Measurements from ENCODE around the gene PEX1. TPM values are rescaled to one million over a fixed set of nuclear protein-coding genes. Genes with fewer than 3 reads are reported as not detected.
A peak's percentile ranks its signal among the peaks of the same experiment; 100 is the strongest.

Gene PEX1
- polyA plus RNA-seq, 3 donors, result 2.8 to 10.8 (median 2.9) TPM

DNA sequence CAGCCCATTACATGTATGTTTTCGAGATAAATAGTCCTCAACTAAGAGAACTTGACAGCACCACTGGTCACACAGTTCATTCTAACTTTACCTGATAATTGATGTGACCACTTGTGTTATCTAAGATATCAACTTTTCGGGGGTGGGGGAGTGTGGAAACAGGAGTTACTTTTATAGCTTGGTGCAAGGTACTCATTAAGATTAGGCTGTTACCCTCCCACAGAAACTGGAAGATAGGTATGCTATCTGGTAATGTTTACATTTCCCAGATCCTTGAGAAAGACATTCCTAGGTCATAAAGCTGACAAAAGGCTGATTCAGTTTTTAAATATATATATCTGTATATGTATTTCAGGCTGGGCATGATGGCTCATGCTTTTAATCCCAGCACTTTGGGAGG lies 61.6 kb downstream of the PEX1 start:
- Histone ChIP-seq H3K4me3 (replicated peaks in 1 of 3; ENCODE audit: low read depth in 2 of 3, low read length in 3 of 3) (no peak overlapping the region), H3K9ac (ENCODE audit: insufficient read depth, low read length, poor library complexity, severe bottlenecking) (no peak overlapping the region), H3K79me2 (ENCODE audit: insufficient read depth, low read length) (no peaks in the 10 kb centered on the region), H3K27me3 (ENCODE audit: control insufficient read depth in 2 of 2, insufficient read depth in 2 of 2, low read length in 2 of 2) (no peaks in the 10 kb centered on the region), H2AFZ (ENCODE audit: insufficient read depth, low read depth, low read length, poor library complexity, severe bottlenecking) (no peak overlapping the region), H4K20me1 (ENCODE audit: insufficient read depth, low read length) (no peaks in the 10 kb centered on the region), H3K4me2 (replicated peaks; ENCODE audit: extremely low read depth, low read length, poor library complexity, severe bottlenecking) (no peak overlapping the region), H3K27ac (ENCODE audit: low read depth in 1 of 2, low read length in 2 of 2) (no peak overlapping the region), H3K9me3 (replicated peaks in 1 of 2; ENCODE audit: control insufficient read depth in 1 of 2, insufficient read depth in 1 of 2, low read length in 2 of 2) (peaks cover 0 to 9% of the 10 kb centered on the region in 2 donors), H3K4me1 (ENCODE audit: control insufficient read depth in 1 of 2, insufficient read depth in 2 of 2, low read length in 2 of 2) (no peaks in the 10 kb centered on the region), H3K36me3 (replicated peaks in 1 of 2; ENCODE audit: control insufficient read depth in 1 of 2, insufficient read depth in 2 of 2, low read length in 2 of 2) (peaks cover 0 to 32% of the 10 kb centered on the region in 2 donors)
- TF ChIP-seq, protein P1, sequence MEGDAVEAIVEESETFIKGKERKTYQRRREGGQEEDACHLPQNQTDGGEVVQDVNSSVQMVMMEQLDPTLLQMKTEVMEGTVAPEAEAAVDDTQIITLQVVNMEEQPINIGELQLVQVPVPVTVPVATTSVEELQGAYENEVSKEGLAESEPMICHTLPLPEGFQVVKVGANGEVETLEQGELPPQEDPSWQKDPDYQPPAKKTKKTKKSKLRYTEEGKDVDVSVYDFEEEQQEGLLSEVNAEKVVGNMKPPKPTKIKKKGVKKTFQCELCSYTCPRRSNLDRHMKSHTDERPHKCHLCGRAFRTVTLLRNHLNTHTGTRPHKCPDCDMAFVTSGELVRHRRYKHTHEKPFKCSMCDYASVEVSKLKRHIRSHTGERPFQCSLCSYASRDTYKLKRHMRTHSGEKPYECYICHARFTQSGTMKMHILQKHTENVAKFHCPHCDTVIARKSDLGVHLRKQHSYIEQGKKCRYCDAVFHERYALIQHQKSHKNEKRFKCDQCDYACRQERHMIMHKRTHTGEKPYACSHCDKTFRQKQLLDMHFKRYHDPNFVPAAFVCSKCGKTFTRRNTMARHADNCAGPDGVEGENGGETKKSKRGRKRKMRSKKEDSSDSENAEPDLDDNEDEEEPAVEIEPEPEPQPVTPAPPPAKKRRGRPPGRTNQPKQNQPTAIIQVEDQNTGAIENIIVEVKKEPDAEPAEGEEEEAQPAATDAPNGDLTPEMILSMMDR (IDR thresholded peaks at IDR 0.05), result no peak
- no peak for DNase-seq
- Mint-ChIP-seq H3K27ac (no peak overlapping the region), H3K4me1 (no peaks in the 10 kb centered on the region), H3K4me3 (no peak overlapping the region), H3K9me3 (peaks cover 10 to 17% (median 14%) of the 10 kb centered on the region in 7 donors), H3K36me3 (peaks cover 28 to 52% of the 10 kb centered on the region in 2 donors), H3K27me3 (ENCODE audit: low read depth in 3 of 3) (no peaks in the 10 kb centered on the region)
- no CpG with 5 or more reads among the region's 2 CpGs for WGBS (ENCODE audit: insufficient coverage)
- intact Hi-C loops (cut with micrococcal nuclease), result no loop called here

DNA sequence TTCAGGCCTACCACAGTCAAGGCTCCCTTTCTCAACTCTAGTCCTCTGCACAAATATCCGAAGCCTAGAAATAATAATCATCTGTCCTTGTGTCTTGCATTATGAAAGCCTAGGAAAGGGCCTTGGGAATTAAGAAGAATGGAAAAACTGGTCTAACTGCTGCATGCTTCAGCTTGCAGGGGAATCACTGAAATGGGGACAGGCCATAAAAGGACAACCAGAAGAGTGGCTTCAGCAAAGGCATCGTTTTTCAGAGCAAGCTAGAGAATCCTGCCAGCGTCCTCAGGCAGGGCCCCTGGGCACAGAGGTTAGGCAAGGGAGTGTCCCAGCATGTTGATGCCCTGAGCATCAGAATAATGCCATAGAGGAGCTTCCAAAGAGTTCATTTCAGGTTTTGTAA lies 63.8 kb downstream of the PEX1 start:
- no peak overlapping the region for H3K27ac ChIP-seq (ENCODE audit: low read depth in 1 of 2, low read length in 2 of 2)
- Mint-ChIP-seq H3K4me3 (no peak overlapping the region), H3K27me3 (ENCODE audit: low read depth in 3 of 3) (no peaks in the 10 kb centered on the region), H3K9me3 (peaks cover 10 to 14% (median 13%) of the 10 kb centered on the region in 7 donors), H3K36me3 (peaks cover 20 to 41% of the 10 kb centered on the region in 2 donors), H3K27ac (peak overlapping the region in 1 of 7 donors; percentile 41), H3K4me1 (no peaks in the 10 kb centered on the region)
- no peak overlapping the region for H3K4me2 ChIP-seq (replicated peaks; ENCODE audit: extremely low read depth, low read length, poor library complexity, severe bottlenecking)
- H3K9ac ChIP-seq (ENCODE audit: insufficient read depth, low read length, poor library complexity, severe bottlenecking), result no peak overlapping the region
- WGBS (ENCODE audit: insufficient coverage), result 94% methylated on average over 2 of the region's 3 CpGs
- H3K27me3 ChIP-seq (ENCODE audit: control insufficient read depth in 2 of 2, insufficient read depth in 2 of 2, low read length in 2 of 2), result no peaks in the 10 kb centered on the region
- H3K36me3 ChIP-seq (replicated peaks in 1 of 2; ENCODE audit: control insufficient read depth in 1 of 2, insufficient read depth in 2 of 2, low read length in 2 of 2), result peaks cover 0 to 33% of the 10 kb centered on the region in 2 donors
- H4K20me1 ChIP-seq (ENCODE audit: insufficient read depth, low read length), result no peaks in the 10 kb centered on the region
- H3K9me3 ChIP-seq (replicated peaks in 1 of 2; ENCODE audit: control insufficient read depth in 1 of 2, insufficient read depth in 1 of 2, low read length in 2 of 2), result peaks cover 0 to 9% of the 10 kb centered on the region in 2 donors
- TF ChIP-seq, protein P1 (IDR thresholded peaks at IDR 0.05), result no peak
- no peak for DNase-seq
- intact Hi-C loops (cut with micrococcal nuclease), result no loop called here
- H3K4me1 ChIP-seq (ENCODE audit: control insufficient read depth in 1 of 2, insufficient read depth in 2 of 2, low read length in 2 of 2), result no peaks in the 10 kb centered on the region
- no peaks in the 10 kb centered on the region for H3K79me2 ChIP-seq (ENCODE audit: insufficient read depth, low read length)
- H3K4me3 ChIP-seq (replicated peaks in 1 of 3; ENCODE audit: low read depth in 2 of 3, low read length in 3 of 3), result no peak overlapping the region
- H2AFZ ChIP-seq (ENCODE audit: insufficient read depth, low read depth, low read length, poor library complexity, severe bottlenecking), result no peak overlapping the region

Data from CD14-positive monocyte (primary cell).